ENCODE results near the gene RASSF9.

DNA sequence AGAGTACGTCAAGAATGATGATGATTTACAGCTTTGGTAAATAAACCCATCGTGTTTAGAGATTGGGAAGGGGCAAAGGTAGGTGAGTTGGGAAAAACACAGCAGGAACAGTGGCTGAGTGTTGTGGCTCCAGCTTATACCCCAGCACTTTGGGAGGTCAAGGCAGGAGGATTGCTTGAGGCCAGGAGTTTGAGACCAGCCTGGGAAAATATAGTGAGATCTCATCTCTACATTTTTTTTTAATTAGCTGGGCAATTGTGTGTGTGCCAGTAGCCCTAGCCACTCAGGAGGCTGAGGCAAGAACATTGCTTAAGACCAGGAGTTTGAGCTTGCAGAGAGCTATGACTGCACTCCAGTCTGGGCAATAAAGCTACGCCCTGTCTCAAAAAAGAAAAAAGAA, 77.1 kb downstream of the RASSF9 start:
- TF ChIP-seq, protein P1, sequence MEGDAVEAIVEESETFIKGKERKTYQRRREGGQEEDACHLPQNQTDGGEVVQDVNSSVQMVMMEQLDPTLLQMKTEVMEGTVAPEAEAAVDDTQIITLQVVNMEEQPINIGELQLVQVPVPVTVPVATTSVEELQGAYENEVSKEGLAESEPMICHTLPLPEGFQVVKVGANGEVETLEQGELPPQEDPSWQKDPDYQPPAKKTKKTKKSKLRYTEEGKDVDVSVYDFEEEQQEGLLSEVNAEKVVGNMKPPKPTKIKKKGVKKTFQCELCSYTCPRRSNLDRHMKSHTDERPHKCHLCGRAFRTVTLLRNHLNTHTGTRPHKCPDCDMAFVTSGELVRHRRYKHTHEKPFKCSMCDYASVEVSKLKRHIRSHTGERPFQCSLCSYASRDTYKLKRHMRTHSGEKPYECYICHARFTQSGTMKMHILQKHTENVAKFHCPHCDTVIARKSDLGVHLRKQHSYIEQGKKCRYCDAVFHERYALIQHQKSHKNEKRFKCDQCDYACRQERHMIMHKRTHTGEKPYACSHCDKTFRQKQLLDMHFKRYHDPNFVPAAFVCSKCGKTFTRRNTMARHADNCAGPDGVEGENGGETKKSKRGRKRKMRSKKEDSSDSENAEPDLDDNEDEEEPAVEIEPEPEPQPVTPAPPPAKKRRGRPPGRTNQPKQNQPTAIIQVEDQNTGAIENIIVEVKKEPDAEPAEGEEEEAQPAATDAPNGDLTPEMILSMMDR (IDR thresholded peaks at IDR 0.05 in 4 of 5, conservative IDR thresholded peaks at IDR 0.05 in 1 of 5) = no peak
- TF ChIP-seq POLR2A (IDR thresholded peaks at IDR 0.05) = no peak
